Smooth muscle cell (in vitro differentiated cells): ENCODE measurements around the gene CLCN4. TPM values are rescaled to one million over a fixed set of nuclear protein-coding genes. Genes with fewer than 3 reads are reported as not detected.

Source experiments
- DNase-seq: peaks from one replicate; lab custom pipeline; 2025; ENCODE audit not compliant: unreplicated experiment; lab: John Stamatoyannopoulos, UW
- H2AFZ ChIP-seq: fragments of 200-600 bp; sonication (generic); 2 replicates; pipeline ENCODE4 v1.6.0; 2016; ENCODE audit warnings: antibody characterized with exemption, low read depth, mild to moderate bottlenecking
- H3F3A ChIP-seq: fragments of 200-600 bp; sonication (generic); 2 replicates; pipeline ENCODE4 v1.6.0; 2017; ENCODE audit warnings: antibody characterized with exemption, low read depth
- H3K27ac ChIP-seq: fragments of 200-600 bp; sonication (generic); 2 replicates; pipeline ENCODE4 v1.5.1; 2016; ENCODE audit warnings: low read depth, mild to moderate bottlenecking
- H3K27me3 ChIP-seq: fragments of 200-600 bp; sonication (generic); 2 replicates; pipeline ENCODE4 v1.6.1; 2016; ENCODE audit warnings: low read depth, mild to moderate bottlenecking
- H3K36me3 ChIP-seq: fragments of 200-600 bp; sonication (generic); 2 replicates; pipeline ENCODE4 v1.5.1; 2016; ENCODE audit warnings: low read depth
- H3K4me1 ChIP-seq: fragments of 200-600 bp; sonication (generic); 2 replicates; pipeline ENCODE4 v1.5.1; 2016; ENCODE audit warnings: low read depth
- H3K4me2 ChIP-seq: fragments of 200-600 bp; sonication (generic); 2 replicates; pipeline ENCODE4 v1.6.0; 2016; ENCODE audit warnings: mild to moderate bottlenecking
- H3K4me3 ChIP-seq: fragments of 200-600 bp; sonication (generic); 2 replicates; pipeline ENCODE4 v1.5.1; 2016; ENCODE audit warnings: mild to moderate bottlenecking
- H3K79me2 ChIP-seq: fragments of 200-600 bp; sonication (generic); 2 replicates; pipeline ENCODE4 v1.6.0; 2016; ENCODE audit warnings: low read depth, mild to moderate bottlenecking
- H3K9ac ChIP-seq: fragments of 200-600 bp; sonication (generic); 2 replicates; pipeline ENCODE4 v1.6.0; 2016; ENCODE audit warnings: low read depth
- H3K9me3 ChIP-seq: fragments of 200-600 bp; sonication (generic); replicated peaks from 2 replicates; pipeline ENCODE4 v1.5.1; 2016; ENCODE audit warnings: low read depth
- H4K20me1 ChIP-seq: fragments of 200-600 bp; sonication (generic); 2 replicates; pipeline ENCODE4 v1.6.0; 2016; ENCODE audit warnings: low read depth
- CTCF ChIP-seq: fragments of 200-600 bp; sonication (generic); IDR thresholded peaks from 2 replicates; pipeline ENCODE4 v1.5.1; 2017; ENCODE audit warnings: borderline replicate concordance, mild to moderate bottlenecking, antibody characterized with exemption; ENCODE audit not compliant: insufficient read depth, poor library complexity, severe bottlenecking
- WGBS: methylation state at CpG from one replicate; pipeline ENCODE4 v1.1.7; 2016; ENCODE audit warnings: low lambda C conversion rate; 5-methylcytosine and 5-hydroxymethylcytosine counted together
- polyA plus RNA-seq: library from polyadenylated mRNA; unstranded; fragments of >200 nt; fragmentation: Nextera tagmentation; extraction: Ambion mirVana; gene quantifications from 2 replicates; pipeline ENCODE4 v1.2.1, GENCODE V29; 2016
- total RNA-seq: library from RNA; depleted of rRNA; stranded (reverse); fragments of >200 nt; gene quantifications from 2 replicates; pipeline ENCODE4 v1.2.3, GENCODE V29; 2014

CLCN4 gene
- total and polyA plus RNA-seq, 2 experiments from 2014 or later: 2.5 to 3.1 TPM

DNA sequence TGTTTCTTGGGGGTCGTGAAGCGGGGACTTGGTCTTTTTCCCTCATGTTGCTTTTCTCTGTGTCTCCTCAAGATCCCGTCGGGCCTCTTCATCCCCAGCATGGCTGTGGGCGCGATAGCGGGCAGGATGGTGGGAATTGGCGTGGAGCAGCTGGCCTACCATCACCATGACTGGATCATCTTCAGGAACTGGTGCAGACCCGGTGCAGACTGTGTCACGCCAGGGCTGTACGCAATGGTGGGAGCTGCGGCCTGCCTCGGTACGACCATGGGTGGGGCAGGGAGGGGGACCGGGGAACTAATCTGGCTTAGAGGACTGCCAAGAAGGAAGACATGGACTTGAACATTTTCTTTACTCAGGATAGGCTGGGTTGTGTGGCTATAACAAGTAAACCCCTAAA is 55.6 kb downstream of the CLCN4 start:
- H3K4me1 ChIP-seq: no peaks in the 10 kb centered on the region
- DNase-seq: no peak
- H3K27me3 ChIP-seq: no peaks in the 10 kb centered on the region
- no peak overlapping the region for H3K4me3 ChIP-seq
- H3K36me3 ChIP-seq: no peaks in the 10 kb centered on the region
- H2AFZ ChIP-seq: no peak overlapping the region
- 91% methylated on average over 15 of the region's 15 CpGs for WGBS
- no peaks in the 10 kb centered on the region for H3K79me2 ChIP-seq
- TF ChIP-seq CTCF: no peak
- H3K9ac ChIP-seq: no peak overlapping the region
- H3F3A ChIP-seq: no peaks in the 10 kb centered on the region
- H3K4me2 ChIP-seq: no peak overlapping the region
- H3K9me3 ChIP-seq: no peaks in the 10 kb centered on the region
- H4K20me1 ChIP-seq: no peaks in the 10 kb centered on the region
- H3K27ac ChIP-seq: no peak overlapping the region

DNA sequence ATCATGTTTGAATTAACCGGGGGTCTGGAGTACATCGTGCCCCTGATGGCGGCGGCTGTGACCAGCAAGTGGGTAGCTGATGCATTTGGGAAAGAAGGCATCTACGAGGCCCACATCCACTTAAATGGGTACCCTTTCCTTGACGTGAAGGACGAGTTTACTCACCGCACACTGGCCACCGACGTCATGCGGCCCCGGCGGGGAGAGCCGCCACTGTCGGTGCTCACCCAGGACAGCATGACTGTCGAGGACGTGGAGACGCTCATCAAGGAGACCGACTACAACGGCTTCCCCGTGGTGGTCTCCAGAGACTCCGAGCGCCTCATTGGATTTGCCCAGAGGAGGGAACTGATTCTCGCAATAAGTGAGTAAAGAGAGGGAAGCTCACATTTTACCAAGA is 56.9 kb downstream of the CLCN4 start:
- Histone ChIP-seq H2AFZ (no peak overlapping the region), H3K27ac (no peak overlapping the region), H3K27me3 (no peaks in the 10 kb centered on the region), H3F3A (no peaks in the 10 kb centered on the region), H4K20me1 (no peaks in the 10 kb centered on the region), H3K9me3 (no peaks in the 10 kb centered on the region), H3K4me2 (no peak overlapping the region), H3K36me3 (no peaks in the 10 kb centered on the region), H3K79me2 (no peaks in the 10 kb centered on the region), H3K4me3 (no peak overlapping the region), H3K9ac (no peak overlapping the region), H3K4me1 (no peaks in the 10 kb centered on the region)
- no peak for DNase-seq
- WGBS: 93% methylated on average over 24 of the region's 24 CpGs
- no peak for TF ChIP-seq CTCF

DNA sequence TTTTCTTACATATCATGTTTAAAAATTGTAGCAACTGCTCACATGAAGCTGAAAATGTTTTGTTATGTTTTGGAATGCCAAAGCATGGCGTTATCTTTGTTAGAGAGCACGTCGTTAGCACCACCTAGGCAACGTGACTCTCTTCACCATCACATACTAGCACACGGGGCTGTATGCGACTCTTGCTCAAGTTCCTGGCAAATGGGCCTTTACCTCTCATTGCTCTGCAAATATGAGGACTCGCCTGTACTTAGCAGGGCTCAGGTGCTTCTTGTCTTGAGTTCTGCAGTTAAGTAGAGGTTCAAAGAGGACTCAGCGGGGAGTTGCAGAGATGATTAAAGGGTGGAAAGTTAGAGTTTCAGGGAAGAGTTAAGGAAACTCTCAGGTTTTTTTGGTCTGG is 59.4 kb downstream of the CLCN4 start:
- Histone ChIP-seq H3K4me1 (no peaks in the 10 kb centered on the region), H3K9me3 (no peaks in the 10 kb centered on the region), H3K79me2 (no peaks in the 10 kb centered on the region), H3K27me3 (no peaks in the 10 kb centered on the region), H4K20me1 (no peaks in the 10 kb centered on the region), H3K9ac (no peak overlapping the region), H3F3A (no peaks in the 10 kb centered on the region), H3K27ac (no peak overlapping the region), H3K4me3 (no peak overlapping the region), H2AFZ (no peak overlapping the region), H3K36me3 (no peaks in the 10 kb centered on the region), H3K4me2 (no peak overlapping the region)
- 80% methylated on average over 8 of the region's 8 CpGs for WGBS
- TF ChIP-seq CTCF: no peak
- no peak for DNase-seq

- WGBS: 91% methylated on average over 1 of the region's 1 CpG
- no peak for TF ChIP-seq CTCF
These were observed 60.4 kb downstream of the CLCN4 start for GRCh38 chrX:10217198-10217597.

More at GRCh38 chrX:10217198-10217597, 60.4 kb downstream of the CLCN4 start:
- Histone ChIP-seq H3K9ac (no peak overlapping the region), H3K9me3 (no peaks in the 10 kb centered on the region), H3K27ac (no peak overlapping the region), H3K4me2 (no peak overlapping the region), H3K79me2 (no peaks in the 10 kb centered on the region), H3F3A (no peaks in the 10 kb centered on the region), H3K36me3 (no peaks in the 10 kb centered on the region), H4K20me1 (no peaks in the 10 kb centered on the region), H2AFZ (no peak overlapping the region), H3K4me3 (no peak overlapping the region), H3K27me3 (no peaks in the 10 kb centered on the region), H3K4me1 (no peaks in the 10 kb centered on the region)
- DNase-seq: no peak
